Measurements from ENCODE around the gene TSPAN19. TPM values are rescaled to one million over a fixed set of nuclear protein-coding genes. Genes with fewer than 3 reads are reported as not detected.

TSPAN19 gene
- total RNA-seq, 1 donor from 2014 or later, result not detected

DNA sequence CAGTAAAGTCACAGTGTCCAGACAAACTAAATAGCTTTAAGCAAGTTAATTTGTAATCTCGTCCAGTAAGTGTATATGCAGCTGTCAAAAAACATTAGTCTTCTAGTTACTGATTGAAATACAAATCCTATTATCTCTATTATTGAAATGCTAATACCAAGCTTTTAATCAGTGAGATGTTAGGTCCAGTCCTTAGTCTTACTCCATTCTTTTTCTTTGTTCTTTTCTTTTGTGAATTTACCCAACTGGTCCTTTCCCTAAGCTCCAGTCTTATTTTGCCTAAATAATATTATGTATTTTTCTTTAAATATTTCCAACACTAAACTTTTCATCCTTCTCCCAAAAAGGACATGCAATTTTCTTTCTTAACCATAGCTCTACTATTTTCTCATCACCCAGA lies 57.2 kb downstream of the TSPAN19 start:
- Histone ChIP-seq H3K4me1 (ENCODE audit: control insufficient read depth in 3 of 3, insufficient read depth in 3 of 3, low read length in 3 of 3) (no peaks in the 10 kb centered on the region), H3K27me3 (ENCODE audit: control insufficient read depth in 3 of 3, insufficient read depth in 3 of 3, low read length in 3 of 3) (no peaks in the 10 kb centered on the region), H3K9ac (ENCODE audit: low read depth in 1 of 3, low read length in 3 of 3) (no peak overlapping the region), H3K27ac (ENCODE audit: low read depth, low read length) (no peak overlapping the region), H3K4me3 (ENCODE audit: low read length in 3 of 3) (no peak overlapping the region), H3K9me3 (ENCODE audit: control insufficient read depth in 3 of 3, low read length in 3 of 3) (no peaks in the 10 kb centered on the region), H3K36me3 (ENCODE audit: control insufficient read depth in 3 of 3, insufficient read depth in 3 of 3, low read length in 3 of 3) (no peaks in the 10 kb centered on the region)

GRCh38 chr12:84976133-84976532 lies 59.9 kb downstream of the TSPAN19 start:
- H3K36me3 ChIP-seq (ENCODE audit: control insufficient read depth in 3 of 3, insufficient read depth in 3 of 3, low read length in 3 of 3), result no peaks in the 10 kb centered on the region
- H3K9ac ChIP-seq (ENCODE audit: low read depth in 1 of 3, low read length in 3 of 3), result no peak overlapping the region
- H3K27ac ChIP-seq (ENCODE audit: low read depth, low read length), result no peak overlapping the region
- H3K27me3 ChIP-seq (ENCODE audit: control insufficient read depth in 3 of 3, insufficient read depth in 3 of 3, low read length in 3 of 3), result no peaks in the 10 kb centered on the region
- no peaks in the 10 kb centered on the region for H3K4me1 ChIP-seq (ENCODE audit: control insufficient read depth in 3 of 3, insufficient read depth in 3 of 3, low read length in 3 of 3)
- no peak overlapping the region for H3K4me3 ChIP-seq (ENCODE audit: low read length in 3 of 3)
- no peaks in the 10 kb centered on the region for H3K9me3 ChIP-seq (ENCODE audit: control insufficient read depth in 3 of 3, low read length in 3 of 3)

DNA sequence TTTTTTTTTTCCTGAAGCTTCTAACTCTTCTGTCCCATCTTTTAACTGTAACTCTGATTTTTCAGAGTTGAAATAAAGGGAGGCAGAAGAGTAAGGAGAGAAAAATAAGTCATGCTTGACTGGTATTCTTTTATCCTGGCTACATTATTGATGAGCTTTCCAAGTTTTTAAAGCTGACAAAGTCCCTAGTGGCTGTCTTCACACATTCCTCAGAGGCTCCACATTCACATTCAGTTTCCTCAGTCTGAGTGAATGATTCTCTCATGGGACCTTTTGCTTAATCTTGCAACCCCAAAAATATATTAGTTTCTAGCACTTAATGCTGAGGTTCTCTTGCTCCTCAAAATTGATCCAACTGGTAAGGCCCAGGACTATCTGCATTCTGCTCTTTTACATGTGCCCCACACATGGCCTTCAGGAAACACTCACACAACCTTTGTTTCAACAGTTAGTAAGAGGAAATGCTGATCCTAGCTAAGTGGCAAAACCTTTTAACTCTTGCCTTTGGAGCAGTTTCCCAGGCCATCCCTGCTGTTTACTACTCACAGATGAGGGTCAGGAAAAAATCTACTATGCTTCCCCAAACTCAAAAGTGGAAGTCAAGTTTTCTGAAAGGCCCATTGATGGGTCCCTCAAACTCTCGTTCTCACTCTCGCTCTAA lies 61.8 kb downstream of the TSPAN19 start:
- H3K9me3 ChIP-seq (ENCODE audit: control insufficient read depth in 3 of 3, low read length in 3 of 3), result no peaks in the 10 kb centered on the region
- no peak overlapping the region for H3K27ac ChIP-seq (ENCODE audit: low read depth, low read length)
- no peak overlapping the region for H3K9ac ChIP-seq (ENCODE audit: low read depth in 1 of 3, low read length in 3 of 3)
- no peaks in the 10 kb centered on the region for H3K4me1 ChIP-seq (ENCODE audit: control insufficient read depth in 3 of 3, insufficient read depth in 3 of 3, low read length in 3 of 3)
- H3K4me3 ChIP-seq (ENCODE audit: low read length in 3 of 3), result no peak overlapping the region
- H3K36me3 ChIP-seq (ENCODE audit: control insufficient read depth in 3 of 3, insufficient read depth in 3 of 3, low read length in 3 of 3), result no peaks in the 10 kb centered on the region
- H3K27me3 ChIP-seq (ENCODE audit: control insufficient read depth in 3 of 3, insufficient read depth in 3 of 3, low read length in 3 of 3), result no peaks in the 10 kb centered on the region

- Histone ChIP-seq H3K27me3 (ENCODE audit: control insufficient read depth in 3 of 3, insufficient read depth in 3 of 3, low read length in 3 of 3) (no peaks in the 10 kb centered on the region), H3K4me1 (ENCODE audit: control insufficient read depth in 3 of 3, insufficient read depth in 3 of 3, low read length in 3 of 3) (no peaks in the 10 kb centered on the region), H3K27ac (ENCODE audit: low read depth, low read length) (no peak overlapping the region), H3K9ac (ENCODE audit: low read depth in 1 of 3, low read length in 3 of 3) (no peak overlapping the region), H3K4me3 (ENCODE audit: low read length in 3 of 3) (no peak overlapping the region), H3K9me3 (ENCODE audit: control insufficient read depth in 3 of 3, low read length in 3 of 3) (no peaks in the 10 kb centered on the region), H3K36me3 (ENCODE audit: control insufficient read depth in 3 of 3, insufficient read depth in 3 of 3, low read length in 3 of 3) (no peaks in the 10 kb centered on the region)
Observed at GRCh38 chr12:84973026-84973425, 63.1 kb downstream of the TSPAN19 start.

GRCh38 chr12:84969226-84969625 lies 66.9 kb downstream of the TSPAN19 start:
- Histone ChIP-seq H3K27ac (ENCODE audit: low read depth, low read length) (no peak overlapping the region), H3K9ac (ENCODE audit: low read depth in 1 of 3, low read length in 3 of 3) (no peak overlapping the region), H3K9me3 (ENCODE audit: control insufficient read depth in 3 of 3, low read length in 3 of 3) (no peaks in the 10 kb centered on the region), H3K36me3 (ENCODE audit: control insufficient read depth in 3 of 3, insufficient read depth in 3 of 3, low read length in 3 of 3) (no peaks in the 10 kb centered on the region), H3K4me1 (ENCODE audit: control insufficient read depth in 3 of 3, insufficient read depth in 3 of 3, low read length in 3 of 3) (no peaks in the 10 kb centered on the region), H3K27me3 (ENCODE audit: control insufficient read depth in 3 of 3, insufficient read depth in 3 of 3, low read length in 3 of 3) (no peaks in the 10 kb centered on the region), H3K4me3 (ENCODE audit: low read length in 3 of 3) (no peak overlapping the region)

Other genes starting within 250 kb of the TSPAN19 start
- gene SLC6A15, start 123.5 kb downstream of the TSPAN19 start, total RNA-seq, result 0.52 TPM
- gene LRRIQ1, start 74 bp upstream of the TSPAN19 start, total RNA-seq, result not detected
- 0.52 TPM for gene ALX1, start 243.9 kb upstream of the TSPAN19 start, total RNA-seq

Data from skeletal muscle tissue (tissue), 4 donors.